Mucosa of stomach (tissue), 1 donor: ENCODE measurements around the gene CTDSP1.

ENCODE experiments used
- H3K27me3 ChIP-seq: one replicate; pipeline ENCODE4 v1.7.0; 2013; ENCODE audit warnings: mild to moderate bottlenecking, low read length; ENCODE audit not compliant: control insufficient read depth, insufficient read depth
- H3K36me3 ChIP-seq: one replicate; pipeline ENCODE4 v1.7.0; 2013; ENCODE audit warnings: low read length; ENCODE audit not compliant: control insufficient read depth, insufficient read depth
- H3K4me1 ChIP-seq: one replicate; pipeline ENCODE4 v1.7.0; 2013; ENCODE audit warnings: mild to moderate bottlenecking, low read length; ENCODE audit not compliant: control insufficient read depth, insufficient read depth
- H3K4me3 ChIP-seq: one replicate; pipeline ENCODE4 v1.7.0; 2013; ENCODE audit warnings: low read length
- H3K9ac ChIP-seq: one replicate; pipeline ENCODE4 v1.7.0; 2013; ENCODE audit warnings: mild to moderate bottlenecking, low read length, moderate library complexity
- H3K9me3 ChIP-seq: one replicate; pipeline ENCODE4 v1.7.0; 2013; ENCODE audit warnings: mild to moderate bottlenecking, low read length, moderate library complexity; ENCODE audit not compliant: control insufficient read depth
- donor health status: Pancreatic carcinoma.

Gene CTDSP1

DNA sequence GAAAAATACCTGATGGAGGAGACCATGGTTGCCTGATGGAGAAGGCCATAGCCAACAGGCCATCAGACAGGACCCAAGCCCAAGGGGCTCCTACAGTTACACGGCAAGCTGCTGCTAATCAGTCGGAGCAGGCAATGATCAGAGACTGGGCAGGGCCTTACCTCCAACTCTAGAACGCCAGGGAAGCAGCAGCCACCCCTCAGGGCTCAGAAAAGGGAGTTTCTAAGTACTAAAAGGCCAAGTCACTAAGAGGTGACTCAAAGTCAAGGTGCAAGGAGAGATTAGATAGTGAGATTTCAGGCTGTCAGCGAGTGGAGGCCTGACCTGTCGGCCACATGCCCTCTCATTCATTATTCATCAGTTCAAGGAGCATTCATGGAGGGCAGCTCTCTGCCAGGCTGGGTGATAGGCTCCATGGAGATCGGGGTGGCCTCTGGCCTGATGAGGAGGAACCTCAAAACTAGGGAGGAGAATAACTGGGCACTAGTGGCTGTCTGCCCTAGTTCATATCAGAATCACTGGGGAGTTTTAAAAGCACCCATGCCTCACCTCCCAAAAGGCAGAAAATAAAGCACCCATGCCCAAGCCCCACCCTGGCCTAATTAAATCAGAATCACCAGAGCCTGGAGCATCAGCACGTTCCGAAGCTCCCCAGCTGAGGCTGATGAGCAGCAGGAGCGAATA is 22.9 kb downstream of the CTDSP1 start:
- H3K9me3 ChIP-seq = no peaks in the 10 kb centered on the region
- H3K36me3 ChIP-seq = no peaks in the 10 kb centered on the region
- no peaks in the 10 kb centered on the region for H3K27me3 ChIP-seq
- H3K4me3 ChIP-seq = no peak overlapping the region
- H3K4me1 ChIP-seq = peaks cover 32% of the 10 kb centered on the region
- peak overlapping the region; percentile 15 for H3K9ac ChIP-seq

DNA sequence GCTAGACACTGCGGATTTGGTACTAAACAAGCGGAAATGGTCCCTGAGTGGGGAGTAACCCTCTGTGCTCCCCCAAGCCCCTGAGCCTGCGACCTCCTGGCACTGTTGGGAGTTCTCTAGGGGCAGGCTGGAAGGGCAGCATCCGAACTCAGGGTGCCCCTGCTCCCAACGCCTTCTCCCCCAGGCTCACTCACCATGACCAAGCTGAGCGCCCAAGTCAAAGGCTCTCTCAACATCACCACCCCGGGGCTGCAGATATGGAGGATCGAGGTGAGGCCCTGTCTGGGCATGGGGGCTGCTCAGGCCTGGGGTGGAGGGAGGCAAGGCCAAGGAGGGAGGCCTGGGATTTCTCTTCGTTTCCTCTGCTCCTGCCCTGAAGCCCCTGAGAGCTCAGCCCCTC is 23.9 kb downstream of the CTDSP1 start:
- H3K4me1 ChIP-seq = peaks cover 29% of the 10 kb centered on the region
- H3K9ac ChIP-seq = no peak overlapping the region
- H3K4me3 ChIP-seq = no peak overlapping the region
- no peaks in the 10 kb centered on the region for H3K27me3 ChIP-seq
- H3K36me3 ChIP-seq = peaks cover 3% of the 10 kb centered on the region
- no peaks in the 10 kb centered on the region for H3K9me3 ChIP-seq

DNA sequence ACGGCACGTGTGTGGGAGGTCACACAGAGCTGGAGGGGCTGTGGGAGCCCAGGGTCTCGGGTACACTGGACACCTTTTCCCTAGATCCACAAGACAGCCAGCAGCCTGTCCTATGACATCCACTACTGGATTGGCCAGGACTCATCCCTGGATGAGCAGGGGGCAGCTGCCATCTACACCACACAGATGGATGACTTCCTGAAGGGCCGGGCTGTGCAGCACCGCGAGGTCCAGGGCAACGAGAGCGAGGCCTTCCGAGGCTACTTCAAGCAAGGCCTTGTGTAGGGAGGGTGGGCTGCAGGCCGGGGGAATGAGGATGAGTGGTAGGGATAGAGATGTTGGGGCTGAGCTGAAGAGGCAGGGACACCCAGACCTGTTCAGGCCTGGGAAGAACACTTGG is 25.9 kb downstream of the CTDSP1 start:
- Histone ChIP-seq H3K9me3 (no peaks in the 10 kb centered on the region), H3K4me1 (peaks cover 18% of the 10 kb centered on the region), H3K4me3 (no peak overlapping the region), H3K27me3 (no peaks in the 10 kb centered on the region), H3K9ac (no peak overlapping the region), H3K36me3 (peaks cover 3% of the 10 kb centered on the region)

DNA sequence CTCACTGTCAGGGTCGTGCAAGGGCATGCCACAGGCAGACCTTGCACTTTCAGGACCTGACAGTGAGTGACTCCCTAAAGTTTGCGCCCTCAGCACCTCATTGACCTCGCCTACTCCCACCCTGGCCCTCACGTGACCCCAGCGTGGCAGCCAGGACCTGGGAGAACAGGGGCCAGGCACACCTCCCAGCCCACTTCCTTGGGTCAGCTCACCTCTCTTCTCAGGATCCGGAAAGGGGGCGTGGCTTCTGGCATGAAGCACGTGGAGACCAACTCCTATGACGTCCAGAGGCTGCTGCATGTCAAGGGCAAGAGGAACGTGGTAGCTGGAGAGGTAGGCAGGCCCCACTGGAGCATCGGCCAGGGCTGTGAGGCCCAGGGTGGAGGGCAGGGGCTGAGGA is 28.1 kb downstream of the CTDSP1 start:
- Histone ChIP-seq H3K9ac (no peak overlapping the region), H3K27me3 (no peaks in the 10 kb centered on the region), H3K9me3 (no peaks in the 10 kb centered on the region), H3K4me1 (no peaks in the 10 kb centered on the region), H3K4me3 (no peak overlapping the region), H3K36me3 (peaks cover 3% of the 10 kb centered on the region)

DNA sequence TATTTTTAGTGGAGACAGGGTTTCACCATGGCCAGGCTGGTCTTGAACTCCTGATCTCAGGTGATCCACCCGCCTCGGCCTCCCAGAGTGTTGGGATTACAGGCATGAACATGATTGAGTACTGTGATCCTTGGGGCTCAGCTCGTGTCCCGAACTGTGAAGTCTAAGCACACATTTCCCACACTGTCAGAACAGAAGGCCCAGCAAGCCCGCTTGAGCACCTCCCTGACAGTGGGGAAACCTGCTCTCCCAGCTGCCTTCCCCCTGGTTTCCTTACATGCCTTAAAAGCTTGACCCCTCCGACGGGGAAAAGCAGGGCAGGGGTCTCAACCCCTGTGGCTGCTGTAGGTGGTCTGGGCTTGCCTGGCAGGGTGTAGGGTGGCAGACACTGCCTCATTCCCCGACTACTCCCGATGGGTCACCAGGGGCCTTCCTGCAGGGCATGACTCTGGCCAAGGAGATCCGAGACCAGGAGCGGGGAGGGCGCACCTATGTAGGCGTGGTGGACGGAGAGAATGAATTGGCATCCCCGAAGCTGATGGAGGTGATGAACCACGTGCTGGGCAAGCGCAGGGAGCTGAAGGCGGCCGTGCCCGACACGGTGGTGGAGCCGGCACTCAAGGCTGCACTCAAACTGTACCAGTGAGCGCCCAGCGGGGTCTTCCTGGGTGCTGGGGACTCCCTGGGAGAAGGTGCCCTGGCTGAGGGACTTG is 29.3 kb downstream of the CTDSP1 start:
- Histone ChIP-seq H3K9me3 (no peaks in the 10 kb centered on the region), H3K27me3 (no peaks in the 10 kb centered on the region), H3K36me3 (peaks cover 3% of the 10 kb centered on the region), H3K4me3 (no peak overlapping the region), H3K4me1 (no peaks in the 10 kb centered on the region), H3K9ac (no peak overlapping the region)

DNA sequence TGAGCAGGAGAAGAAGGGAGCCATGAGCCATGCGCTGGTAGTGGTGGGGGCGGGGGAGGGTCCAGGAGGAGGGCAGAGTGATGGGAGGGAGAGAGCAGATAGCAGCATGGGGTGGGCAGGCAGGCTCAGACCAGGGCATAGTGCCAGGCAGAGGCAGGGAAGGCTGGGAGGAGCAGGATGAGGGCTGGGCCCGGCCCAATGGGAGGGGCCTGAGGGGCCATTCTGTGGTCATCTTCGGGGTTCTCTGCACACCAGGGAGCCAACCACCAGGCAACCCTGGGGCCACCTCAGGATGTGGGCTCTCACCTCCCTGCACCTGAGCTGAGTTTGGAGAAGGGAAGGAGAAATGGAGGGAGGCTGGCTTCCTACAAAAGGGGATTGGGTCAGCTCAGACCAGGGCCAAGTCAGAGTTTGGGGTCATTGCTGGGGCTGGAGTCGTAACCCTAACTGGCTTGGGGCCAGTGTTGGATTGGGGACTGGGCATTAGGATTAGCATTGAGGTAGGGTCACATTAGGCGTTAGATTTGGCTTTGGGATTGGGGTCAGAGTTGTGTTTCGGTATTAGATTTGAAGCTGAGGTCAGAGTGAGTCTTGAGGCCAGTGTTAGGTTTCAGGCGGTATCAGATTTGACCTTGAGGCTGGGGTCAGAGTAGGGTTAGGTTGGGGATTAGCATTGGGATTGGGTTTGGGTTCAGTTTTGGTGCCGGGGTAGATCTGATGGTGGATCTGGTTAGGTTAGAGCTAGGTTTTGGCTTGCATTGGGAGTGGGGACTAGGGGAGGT is 30.4 kb downstream of the CTDSP1 start:
- H3K4me3 ChIP-seq = no peak overlapping the region
- no peaks in the 10 kb centered on the region for H3K9me3 ChIP-seq
- no peak overlapping the region for H3K9ac ChIP-seq
- H3K27me3 ChIP-seq = no peaks in the 10 kb centered on the region
- H3K4me1 ChIP-seq = no peaks in the 10 kb centered on the region
- H3K36me3 ChIP-seq = peaks cover 3% of the 10 kb centered on the region

DNA sequence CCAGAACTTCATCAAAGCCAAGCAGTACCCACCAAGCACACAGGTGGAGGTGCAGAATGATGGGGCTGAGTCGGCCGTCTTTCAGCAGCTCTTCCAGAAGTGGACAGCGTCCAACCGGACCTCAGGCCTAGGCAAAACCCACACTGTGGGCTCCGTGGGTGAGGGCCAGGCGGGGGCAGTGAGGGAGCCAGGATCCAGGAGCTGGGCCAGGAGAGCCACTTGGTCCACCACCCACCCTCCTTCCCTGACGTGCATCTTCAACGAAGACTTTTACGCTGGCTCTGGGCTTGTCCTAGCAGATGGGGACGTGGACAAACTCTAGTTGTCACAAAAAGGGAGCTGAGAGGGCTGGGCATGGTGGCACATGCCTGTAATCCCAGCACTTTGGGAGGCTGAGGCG is 31.1 kb downstream of the CTDSP1 start:
- Histone ChIP-seq H3K9ac (no peak overlapping the region), H3K4me1 (no peaks in the 10 kb centered on the region), H3K9me3 (no peaks in the 10 kb centered on the region), H3K4me3 (no peak overlapping the region), H3K36me3 (peaks cover 3% of the 10 kb centered on the region), H3K27me3 (no peaks in the 10 kb centered on the region)

DNA sequence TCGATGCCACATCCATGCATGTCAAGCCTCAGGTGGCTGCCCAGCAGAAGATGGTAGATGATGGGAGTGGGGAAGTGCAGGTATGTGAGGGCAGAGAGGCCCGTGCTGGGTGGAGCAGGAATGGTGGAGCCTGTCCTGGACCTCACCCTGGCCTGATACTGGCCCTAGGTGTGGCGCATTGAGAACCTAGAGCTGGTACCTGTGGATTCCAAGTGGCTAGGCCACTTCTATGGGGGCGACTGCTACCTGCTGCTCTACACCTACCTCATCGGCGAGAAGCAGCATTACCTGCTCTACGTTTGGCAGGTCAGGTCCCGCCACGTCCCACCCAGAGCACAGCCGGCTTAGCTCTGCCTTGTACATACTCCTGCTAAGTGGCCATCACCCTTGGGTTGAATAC is 32.2 kb downstream of the CTDSP1 start:
- Histone ChIP-seq H3K36me3 (peaks cover 3% of the 10 kb centered on the region), H3K4me1 (no peaks in the 10 kb centered on the region), H3K4me3 (no peak overlapping the region), H3K9me3 (no peaks in the 10 kb centered on the region), H3K27me3 (no peaks in the 10 kb centered on the region), H3K9ac (no peak overlapping the region)

DNA sequence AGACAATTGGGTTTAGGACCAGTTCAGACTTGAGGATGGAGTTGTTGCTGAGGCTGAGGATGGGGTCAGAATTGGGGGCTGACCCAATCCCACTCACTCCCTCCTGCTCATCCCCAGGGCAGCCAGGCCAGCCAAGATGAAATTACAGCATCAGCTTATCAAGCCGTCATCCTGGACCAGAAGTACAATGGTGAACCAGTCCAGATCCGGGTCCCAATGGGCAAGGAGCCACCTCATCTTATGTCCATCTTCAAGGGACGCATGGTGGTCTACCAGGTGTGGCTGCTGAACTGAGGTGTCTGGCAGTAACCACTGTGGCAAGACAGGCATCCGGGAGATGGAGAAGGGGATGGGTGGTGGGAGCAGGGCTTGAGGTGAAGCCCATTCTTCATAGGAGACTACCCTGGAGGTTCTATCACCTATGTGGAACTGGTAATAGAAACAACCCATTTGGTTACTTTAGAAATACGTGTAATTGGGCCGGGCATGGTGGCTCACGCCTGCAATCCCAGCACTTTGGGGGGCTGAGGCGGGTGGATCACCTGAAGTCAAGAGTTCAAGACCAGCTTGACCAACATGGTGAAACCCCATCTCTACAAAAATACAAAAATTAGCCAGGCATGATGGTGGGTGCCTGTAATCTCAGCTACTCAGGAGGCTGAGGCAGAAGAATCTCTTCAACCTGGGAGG is 33.2 kb downstream of the CTDSP1 start:
- no peak overlapping the region for H3K4me3 ChIP-seq
- no peaks in the 10 kb centered on the region for H3K4me1 ChIP-seq
- no peaks in the 10 kb centered on the region for H3K27me3 ChIP-seq
- H3K9ac ChIP-seq = no peak overlapping the region
- H3K9me3 ChIP-seq = no peaks in the 10 kb centered on the region
- peaks cover 3% of the 10 kb centered on the region for H3K36me3 ChIP-seq

DNA sequence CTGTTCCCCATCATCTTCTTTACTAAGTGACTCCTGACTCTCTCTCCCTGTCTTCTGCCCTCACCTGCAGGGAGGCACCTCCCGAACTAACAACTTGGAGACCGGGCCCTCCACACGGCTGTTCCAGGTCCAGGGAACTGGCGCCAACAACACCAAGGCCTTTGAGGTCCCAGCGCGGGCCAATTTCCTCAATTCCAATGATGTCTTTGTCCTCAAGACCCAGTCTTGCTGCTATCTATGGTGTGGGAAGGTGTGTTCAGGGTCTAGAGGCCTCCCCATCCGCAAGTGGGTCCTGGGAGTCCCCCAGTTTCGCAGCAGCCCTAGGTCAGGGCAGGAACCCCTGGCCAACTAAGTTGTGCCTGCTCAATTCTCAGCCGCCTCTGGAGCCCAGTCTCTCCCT is 34.8 kb downstream of the CTDSP1 start:
- H3K4me3 ChIP-seq = no peak overlapping the region
- H3K27me3 ChIP-seq = no peaks in the 10 kb centered on the region
- H3K9ac ChIP-seq = no peak overlapping the region
- H3K9me3 ChIP-seq = no peaks in the 10 kb centered on the region
- no peaks in the 10 kb centered on the region for H3K36me3 ChIP-seq
- H3K4me1 ChIP-seq = peaks cover 6% of the 10 kb centered on the region

DNA sequence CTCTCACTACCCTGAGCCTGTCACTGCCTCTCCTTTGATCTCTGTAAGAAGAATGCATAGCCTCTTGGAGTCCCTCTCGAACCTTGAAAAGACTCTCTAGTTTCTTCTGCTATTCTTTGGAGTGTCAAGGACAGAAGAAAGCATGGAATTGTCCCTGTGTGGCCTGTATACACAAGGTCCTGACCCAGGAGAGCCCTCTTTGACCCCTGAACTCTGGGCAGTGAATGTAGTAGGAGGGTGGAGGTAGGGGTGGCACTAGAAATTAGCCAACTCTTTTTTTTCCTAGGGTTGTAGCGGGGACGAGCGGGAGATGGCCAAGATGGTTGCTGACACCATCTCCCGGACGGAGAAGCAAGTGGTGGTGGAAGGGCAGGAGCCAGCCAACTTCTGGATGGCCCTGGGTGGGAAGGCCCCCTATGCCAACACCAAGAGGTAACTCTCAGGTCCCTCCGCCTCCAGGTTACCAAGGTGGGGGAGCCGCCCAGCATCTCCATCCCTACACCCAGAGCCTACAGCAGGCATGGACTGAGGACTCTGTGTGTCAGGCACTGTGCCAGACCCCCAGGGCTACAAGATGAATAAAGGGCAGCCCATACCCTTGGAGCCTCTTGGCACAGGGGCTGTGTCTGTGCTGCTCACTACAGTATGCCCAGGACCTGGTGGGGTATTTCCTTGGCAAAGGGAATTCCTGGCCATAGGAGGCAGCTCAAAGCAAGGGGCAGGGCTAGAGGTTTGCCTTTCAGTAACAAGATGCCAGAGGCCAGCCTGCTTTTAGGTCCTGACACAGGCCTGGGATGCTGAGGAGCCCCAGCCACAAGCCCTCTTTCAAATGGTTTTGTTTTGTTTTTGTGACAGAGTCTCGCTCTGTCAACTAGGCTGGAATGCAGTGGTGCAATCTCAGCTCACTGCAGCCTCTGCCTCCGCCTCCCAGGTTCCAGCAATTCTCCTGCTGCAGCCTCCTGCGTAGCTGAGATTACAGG is 35.6 kb downstream of the CTDSP1 start:
- Histone ChIP-seq H3K4me1 (peaks cover 6% of the 10 kb centered on the region), H3K36me3 (no peaks in the 10 kb centered on the region), H3K4me3 (no peak overlapping the region), H3K27me3 (no peaks in the 10 kb centered on the region), H3K9me3 (no peaks in the 10 kb centered on the region), H3K9ac (no peak overlapping the region)
